WTC11 (cell line): ENCODE results near the gene PDLIM5. TPM values are rescaled to one million over a fixed set of nuclear protein-coding genes. Genes with fewer than 3 reads are reported as not detected.

ENCODE experiments used
- ATAC-seq: fragments of 200-7000 bp; cut with Tn5 transposase; 2 replicates; pipeline ENCODE4 v1.10.0; 2021; ENCODE audit warnings: mild to moderate bottlenecking, moderate library complexity
- CTCF ChIA-PET: fragments of 300-600 bp; sonication (Branson Sonifier 250); formaldehyde crosslinking; loops from one replicate; lab custom pipeline; 2021; ENCODE audit warnings: antibody characterized with exemption; lab: Charles Lee
- POLR2A ChIA-PET: fragments of 350-600 bp; sonication (Branson Sonifier 250); formaldehyde crosslinking; loops from one replicate; lab custom pipeline; 2021; ENCODE audit warnings: antibody characterized with exemption; lab: Charles Lee
- DNase-seq: peaks from one replicate; pipeline ENCODE4 v3.0.0; 2021; ENCODE audit warnings: low spot score
- H3K27ac Mint-ChIP-seq: 2 replicates; pipeline ENCODE4 v1.8.0; 2021; ENCODE audit warnings: mixed read lengths
- H3K27me3 Mint-ChIP-seq: 2 replicates; pipeline ENCODE4 v1.8.0; 2021; ENCODE audit warnings: low read depth, mild to moderate bottlenecking, moderate library complexity, mixed read lengths
- H3K36me3 Mint-ChIP-seq: 2 replicates; pipeline ENCODE4 v1.8.0; 2021; ENCODE audit warnings: mixed read lengths
- H3K4me1 Mint-ChIP-seq: 2 replicates; pipeline ENCODE4 v1.8.0; 2022; ENCODE audit warnings: mixed read lengths
- H3K4me3 Mint-ChIP-seq: 2 replicates; pipeline ENCODE4 v1.8.0; 2021; ENCODE audit warnings: mild to moderate bottlenecking, moderate library complexity, mixed read lengths
- H3K9me3 Mint-ChIP-seq: 2 replicates; pipeline ENCODE4 v1.8.0; 2021; ENCODE audit warnings: mixed read lengths
- CBFB ChIP-seq: sonication (generic); formaldehyde crosslinking; IDR thresholded peaks from 2 replicates; pipeline ENCODE4 v1.8.1; 2022; ENCODE audit warnings: mild to moderate bottlenecking, low read depth, missing genetic modification reagents
- CREM ChIP-seq: sonication (generic); formaldehyde crosslinking; IDR thresholded peaks from 2 replicates; pipeline ENCODE4 v1.8.1; 2022; ENCODE audit warnings: mild to moderate bottlenecking, missing genetic modification reagents, moderate library complexity
- E2F5 ChIP-seq: sonication (generic); formaldehyde crosslinking; IDR thresholded peaks from 2 replicates; pipeline ENCODE4 v1.8.1; 2022; ENCODE audit warnings: mild to moderate bottlenecking, moderate library complexity, missing genetic modification reagents
- EMX1 ChIP-seq: fragments of 250-450 bp; sonication (Bioruptor Pico); IDR thresholded peaks from 2 replicates; pipeline ENCODE4 v1.8.0; 2021; ENCODE audit warnings: mild to moderate bottlenecking
- GRHL2 ChIP-seq: fragments of 250-450 bp; sonication (Bioruptor Pico); IDR thresholded peaks from 2 replicates; pipeline ENCODE4 v1.8.0; 2022; ENCODE audit warnings: mild to moderate bottlenecking, moderate library complexity; ENCODE audit not compliant: insufficient replicate concordance, severe bottlenecking
- JUN ChIP-seq: sonication (generic); formaldehyde crosslinking; IDR thresholded peaks from 2 replicates; pipeline ENCODE4 v1.8.0; 2023; ENCODE audit warnings: mild to moderate bottlenecking, missing genetic modification reagents
- KAT7 ChIP-seq: sonication (generic); formaldehyde crosslinking; IDR thresholded peaks from 2 replicates; pipeline ENCODE4 v1.8.1; 2023; ENCODE audit warnings: missing genetic modification reagents, mild to moderate bottlenecking, borderline replicate concordance
- NR2C2 ChIP-seq: sonication (generic); formaldehyde crosslinking; IDR thresholded peaks from 2 replicates; pipeline ENCODE4 v1.8.0; 2022; ENCODE audit warnings: mild to moderate bottlenecking, missing genetic modification reagents
- OVOL2 ChIP-seq: fragments of 250-450 bp; sonication (Bioruptor Pico); IDR thresholded peaks from 2 replicates; pipeline ENCODE4 v1.9.0; 2021; ENCODE audit warnings: mild to moderate bottlenecking, borderline replicate concordance
- PRRX2 ChIP-seq: fragments of 250-450 bp; sonication (Bioruptor Pico); IDR thresholded peaks from 2 replicates; pipeline ENCODE4 v1.8.0; 2021; ENCODE audit warnings: mild to moderate bottlenecking
- ZNF396 ChIP-seq: fragments of 250-450 bp; sonication (Bioruptor Pico); IDR thresholded peaks from 2 replicates; pipeline ENCODE4 v1.8.0; 2021; ENCODE audit warnings: mild to moderate bottlenecking, moderate library complexity, borderline replicate concordance
- ZNF423 ChIP-seq: fragments of 250-450 bp; sonication (Bioruptor Pico); IDR thresholded peaks from 2 replicates; pipeline ENCODE4 v2.1.2; 2022; ENCODE audit warnings: mild to moderate bottlenecking, moderate library complexity
- total RNA-seq: library from RNA; stranded (reverse); gene quantifications from 3 replicates; pipeline ENCODE4 v1.2.3, GENCODE V29; 2021
- TF ChIP-seq, protein P1 (sequence below): sonication (generic); formaldehyde crosslinking; IDR thresholded peaks from 2 replicates; pipeline ENCODE4 v1.8.1; 2023; ENCODE audit warnings: mild to moderate bottlenecking, missing genetic modification reagents, borderline replicate concordance
- TF ChIP-seq, protein P2 (sequence below): sonication (generic); formaldehyde crosslinking; conservative IDR thresholded peaks from 2 replicates; pipeline ENCODE4 v1.8.1; 2022; ENCODE audit warnings: mild to moderate bottlenecking, missing genetic modification reagents
- TF ChIP-seq, protein P3 (sequence below): sonication (generic); formaldehyde crosslinking; IDR thresholded peaks from 2 replicates; pipeline ENCODE4 v1.8.0; 2023; ENCODE audit warnings: missing genetic modification reagents
- TF ChIP-seq, protein P4 (sequence below): sonication (generic); formaldehyde crosslinking; IDR thresholded peaks from 2 replicates; pipeline ENCODE4 v1.8.0; 2023; ENCODE audit warnings: mild to moderate bottlenecking, missing genetic modification reagents
- TF ChIP-seq, protein P5 (sequence below): fragments of 250-450 bp; sonication (Bioruptor Pico); IDR thresholded peaks from 2 replicates; pipeline ENCODE4 v1.9.0; 2021; ENCODE audit warnings: moderate library complexity, mild to moderate bottlenecking, inconsistent platforms, borderline replicate concordance

The PDLIM5 gene
- total RNA-seq, 1 experiment from 2014 or later: 51.5 TPM

- TF ChIP-seq KAT7 (CRISPR knock-in tag): no peak
- no peak for TF ChIP-seq PRRX2 (CRISPR knock-in tag)
- TF ChIP-seq, protein P1, sequence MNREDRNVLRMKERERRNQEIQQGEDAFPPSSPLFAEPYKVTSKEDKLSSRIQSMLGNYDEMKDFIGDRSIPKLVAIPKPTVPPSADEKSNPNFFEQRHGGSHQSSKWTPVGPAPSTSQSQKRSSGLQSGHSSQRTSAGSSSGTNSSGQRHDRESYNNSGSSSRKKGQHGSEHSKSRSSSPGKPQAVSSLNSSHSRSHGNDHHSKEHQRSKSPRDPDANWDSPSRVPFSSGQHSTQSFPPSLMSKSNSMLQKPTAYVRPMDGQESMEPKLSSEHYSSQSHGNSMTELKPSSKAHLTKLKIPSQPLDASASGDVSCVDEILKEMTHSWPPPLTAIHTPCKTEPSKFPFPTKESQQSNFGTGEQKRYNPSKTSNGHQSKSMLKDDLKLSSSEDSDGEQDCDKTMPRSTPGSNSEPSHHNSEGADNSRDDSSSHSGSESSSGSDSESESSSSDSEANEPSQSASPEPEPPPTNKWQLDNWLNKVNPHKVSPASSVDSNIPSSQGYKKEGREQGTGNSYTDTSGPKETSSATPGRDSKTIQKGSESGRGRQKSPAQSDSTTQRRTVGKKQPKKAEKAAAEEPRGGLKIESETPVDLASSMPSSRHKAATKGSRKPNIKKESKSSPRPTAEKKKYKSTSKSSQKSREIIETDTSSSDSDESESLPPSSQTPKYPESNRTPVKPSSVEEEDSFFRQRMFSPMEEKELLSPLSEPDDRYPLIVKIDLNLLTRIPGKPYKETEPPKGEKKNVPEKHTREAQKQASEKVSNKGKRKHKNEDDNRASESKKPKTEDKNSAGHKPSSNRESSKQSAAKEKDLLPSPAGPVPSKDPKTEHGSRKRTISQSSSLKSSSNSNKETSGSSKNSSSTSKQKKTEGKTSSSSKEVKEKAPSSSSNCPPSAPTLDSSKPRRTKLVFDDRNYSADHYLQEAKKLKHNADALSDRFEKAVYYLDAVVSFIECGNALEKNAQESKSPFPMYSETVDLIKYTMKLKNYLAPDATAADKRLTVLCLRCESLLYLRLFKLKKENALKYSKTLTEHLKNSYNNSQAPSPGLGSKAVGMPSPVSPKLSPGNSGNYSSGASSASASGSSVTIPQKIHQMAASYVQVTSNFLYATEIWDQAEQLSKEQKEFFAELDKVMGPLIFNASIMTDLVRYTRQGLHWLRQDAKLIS (CRISPR knock-in tag): no peak
- TF ChIP-seq ZNF396 (CRISPR knock-in tag): no peak
- no peak for TF ChIP-seq OVOL2 (CRISPR knock-in tag)
These were observed 178.1 kb downstream of the PDLIM5 start (continued) for GRCh38 chr4:94629837-94630236.

- TF ChIP-seq CREM (no peak), EMX1 (CRISPR knock-in tag) (no peak), CBFB (CRISPR knock-in tag) (no peak), NR2C2 (no peak), JUN (CRISPR knock-in tag) (no peak), PRRX2 (CRISPR knock-in tag) (no peak), GRHL2 (no peak), ZNF423 (CRISPR knock-in tag) (no peak), KAT7 (CRISPR knock-in tag) (no peak), E2F5 (CRISPR knock-in tag) (no peak)
- TF ChIP-seq, protein P2, sequence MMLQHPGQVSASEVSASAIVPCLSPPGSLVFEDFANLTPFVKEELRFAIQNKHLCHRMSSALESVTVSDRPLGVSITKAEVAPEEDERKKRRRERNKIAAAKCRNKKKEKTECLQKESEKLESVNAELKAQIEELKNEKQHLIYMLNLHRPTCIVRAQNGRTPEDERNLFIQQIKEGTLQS: no peak
- TF ChIP-seq, protein P3, sequence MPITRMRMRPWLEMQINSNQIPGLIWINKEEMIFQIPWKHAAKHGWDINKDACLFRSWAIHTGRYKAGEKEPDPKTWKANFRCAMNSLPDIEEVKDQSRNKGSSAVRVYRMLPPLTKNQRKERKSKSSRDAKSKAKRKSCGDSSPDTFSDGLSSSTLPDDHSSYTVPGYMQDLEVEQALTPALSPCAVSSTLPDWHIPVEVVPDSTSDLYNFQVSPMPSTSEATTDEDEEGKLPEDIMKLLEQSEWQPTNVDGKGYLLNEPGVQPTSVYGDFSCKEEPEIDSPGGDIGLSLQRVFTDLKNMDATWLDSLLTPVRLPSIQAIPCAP (CRISPR knock-in tag): no peak
- TF ChIP-seq, protein P4, sequence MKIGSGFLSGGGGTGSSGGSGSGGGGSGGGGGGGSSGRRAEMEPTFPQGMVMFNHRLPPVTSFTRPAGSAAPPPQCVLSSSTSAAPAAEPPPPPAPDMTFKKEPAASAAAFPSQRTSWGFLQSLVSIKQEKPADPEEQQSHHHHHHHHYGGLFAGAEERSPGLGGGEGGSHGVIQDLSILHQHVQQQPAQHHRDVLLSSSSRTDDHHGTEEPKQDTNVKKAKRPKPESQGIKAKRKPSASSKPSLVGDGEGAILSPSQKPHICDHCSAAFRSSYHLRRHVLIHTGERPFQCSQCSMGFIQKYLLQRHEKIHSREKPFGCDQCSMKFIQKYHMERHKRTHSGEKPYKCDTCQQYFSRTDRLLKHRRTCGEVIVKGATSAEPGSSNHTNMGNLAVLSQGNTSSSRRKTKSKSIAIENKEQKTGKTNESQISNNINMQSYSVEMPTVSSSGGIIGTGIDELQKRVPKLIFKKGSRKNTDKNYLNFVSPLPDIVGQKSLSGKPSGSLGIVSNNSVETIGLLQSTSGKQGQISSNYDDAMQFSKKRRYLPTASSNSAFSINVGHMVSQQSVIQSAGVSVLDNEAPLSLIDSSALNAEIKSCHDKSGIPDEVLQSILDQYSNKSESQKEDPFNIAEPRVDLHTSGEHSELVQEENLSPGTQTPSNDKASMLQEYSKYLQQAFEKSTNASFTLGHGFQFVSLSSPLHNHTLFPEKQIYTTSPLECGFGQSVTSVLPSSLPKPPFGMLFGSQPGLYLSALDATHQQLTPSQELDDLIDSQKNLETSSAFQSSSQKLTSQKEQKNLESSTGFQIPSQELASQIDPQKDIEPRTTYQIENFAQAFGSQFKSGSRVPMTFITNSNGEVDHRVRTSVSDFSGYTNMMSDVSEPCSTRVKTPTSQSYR (CRISPR knock-in tag): no peak
- TF ChIP-seq, protein P1 (CRISPR knock-in tag): no peak
- TF ChIP-seq, protein P5, sequence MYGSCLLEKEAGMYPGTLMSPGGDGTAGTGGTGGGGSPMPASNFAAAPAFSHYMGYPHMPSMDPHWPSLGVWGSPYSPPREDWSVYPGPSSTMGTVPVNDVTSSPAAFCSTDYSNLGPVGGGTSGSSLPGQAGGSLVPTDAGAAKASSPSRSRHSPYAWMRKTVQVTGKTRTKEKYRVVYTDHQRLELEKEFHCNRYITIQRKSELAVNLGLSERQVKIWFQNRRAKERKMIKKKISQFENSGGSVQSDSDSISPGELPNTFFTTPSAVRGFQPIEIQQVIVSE (CRISPR knock-in tag): no peak
- Mint-ChIP-seq H3K27ac (no peak overlapping the region), H3K36me3 (no peaks in the 10 kb centered on the region), H3K9me3 (no peaks in the 10 kb centered on the region), H3K27me3 (no peaks in the 10 kb centered on the region), H3K4me1 (peaks cover 4% of the 10 kb centered on the region; the same call in 1 of the 2 replicates), H3K4me3 (no peak overlapping the region)
- ATAC-seq (no peak), DNase-seq (no peak)
- POLR2A ChIA-PET: no interaction called here
- CTCF ChIA-PET: no interaction called here
These were observed 182.5 kb downstream of the PDLIM5 start for GRCh38 chr4:94634271-94634670.
